PC-9 (cell line): Measurements from ENCODE around the gene GALNT9. TPM values are rescaled to one million over a fixed set of nuclear protein-coding genes. Genes with fewer than 3 reads are reported as not detected.

Source experiments
- BruUV-seq: library from RNA; stranded (reverse); fragments of 400-500 nt; replicated peaks from 2 replicates; lab custom pipeline; 2021; lab: Mats Ljungman, UMichigan
- CTCF ChIA-PET: fragments of 300-600 bp; sonication (Branson Sonifier 250); formaldehyde crosslinking; loops from one replicate; lab custom pipeline; 2022; ENCODE audit warnings: antibody characterized with exemption; lab: Charles Lee
- POLR2A ChIA-PET: fragments of 300-600 bp; sonication (Branson Sonifier 250); formaldehyde crosslinking; loops from one replicate; lab custom pipeline; 2022; ENCODE audit warnings: antibody characterized with exemption; ENCODE audit not compliant: unreplicated experiment; lab: Charles Lee
- DNase-seq, 2 experiments: peaks; one replicate each; pipeline versions ENCODE4 v3.0.0 to v3.0.0-alpha.2; 2015 to 2022; ENCODE audit warnings: mixed read lengths in 1 of 2
- H2AFZ ChIP-seq: fragments of 200-600 bp; sonication (generic); 2 replicates; pipeline ENCODE4 v1.8.1; 2017; ENCODE audit warnings: antibody characterized with exemption
- H3F3A ChIP-seq: fragments of 200-600 bp; sonication (generic); 2 replicates; pipeline ENCODE4 v1.8.1; 2017; ENCODE audit warnings: antibody characterized with exemption, mild to moderate bottlenecking, low read depth; ENCODE audit not compliant: insufficient read depth
- H3K27ac ChIP-seq: fragments of 200-600 bp; sonication (generic); 2 replicates; pipeline ENCODE4 v1.6.1; 2016; ENCODE audit warnings: mixed run types
- H3K27me3 ChIP-seq: fragments of 200-600 bp; sonication (generic); 2 replicates; pipeline ENCODE4 v1.6.1; 2016; ENCODE audit warnings: low read depth, mixed run types; ENCODE audit not compliant: insufficient read depth
- H3K36me3 ChIP-seq: fragments of 200-600 bp; sonication (generic); 2 replicates; pipeline ENCODE4 v1.6.1; 2016; ENCODE audit warnings: low read depth, mixed run types
- H3K4me1 ChIP-seq: fragments of 200-600 bp; sonication (generic); replicated peaks from 2 replicates; pipeline ENCODE4 v1.6.1; 2016; ENCODE audit warnings: mixed run types; ENCODE audit not compliant: insufficient read depth
- H3K4me2 ChIP-seq: fragments of 200-600 bp; sonication (generic); 2 replicates; pipeline ENCODE4 v1.6.1; 2017; ENCODE audit warnings: mixed run types
- H3K4me3 ChIP-seq: fragments of 200-600 bp; sonication (generic); 2 replicates; pipeline ENCODE4 v1.6.1; 2016; ENCODE audit warnings: mixed run types
- H3K79me2 ChIP-seq: fragments of 200-600 bp; sonication (generic); 2 replicates; pipeline ENCODE4 v1.6.1; 2017; ENCODE audit warnings: low read depth, mixed run types
- H3K9me2 ChIP-seq: fragments of 200-600 bp; sonication (generic); 2 replicates; pipeline ENCODE4 v1.8.1; 2017; ENCODE audit warnings: mild to moderate bottlenecking; ENCODE audit not compliant: insufficient read depth
- H3K9me3 ChIP-seq: fragments of 200-600 bp; sonication (generic); 2 replicates; pipeline ENCODE4 v1.8.1; 2016; ENCODE audit warnings: low read depth; ENCODE audit not compliant: insufficient read depth
- H4K20me1 ChIP-seq: fragments of 200-600 bp; sonication (generic); 2 replicates; pipeline ENCODE4 v1.8.1; 2017; ENCODE audit not compliant: insufficient read depth
- EZH2 ChIP-seq: fragments of 200-600 bp; sonication (generic); IDR thresholded peaks from 2 replicates; pipeline ENCODE4 v1.8.0; 2017; ENCODE audit warnings: antibody characterized with exemption, low read depth
- intact Hi-C: fragments of 100-400 bp; cut with micrococcal nuclease; formaldehyde crosslinking; loops from one replicate; pipeline ENCODE4 v1.10.0; 2022; ENCODE audit not compliant: unreplicated experiment
- total RNA-seq: library from RNA; stranded (reverse); gene quantifications from 2 replicates; pipeline ENCODE4 v1.2.3, GENCODE V29; 2021
- TF ChIP-seq, protein P1 (sequence below): fragments of 200-600 bp; sonication (generic); conservative IDR thresholded peaks from 2 replicates; pipeline ENCODE4 v1.6.1; 2017; ENCODE audit warnings: mixed run types, antibody characterized with exemption, mild to moderate bottlenecking, moderate library complexity

GALNT9 gene
- total RNA-seq, 1 experiment from 2014 or later = 11.2 TPM

DNA sequence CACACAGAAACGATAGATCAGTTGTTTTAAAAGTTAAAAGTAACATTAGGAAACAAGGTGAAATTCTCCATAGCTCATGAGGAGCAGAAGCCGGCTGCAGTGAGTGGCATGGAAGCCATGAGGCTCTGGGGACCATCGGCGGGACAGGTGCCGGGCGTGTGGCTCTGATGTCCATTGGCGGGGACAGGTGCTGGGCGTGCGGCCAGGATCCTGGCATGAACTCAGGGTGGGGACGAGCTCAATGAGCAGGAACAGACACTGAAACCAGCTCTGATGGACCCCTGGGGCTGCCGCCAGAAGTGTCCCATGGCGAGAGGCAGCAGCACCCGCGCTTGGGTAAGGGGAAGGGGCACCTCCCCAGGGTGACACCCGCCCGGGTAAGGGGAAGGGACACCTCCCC is 110.1 kb downstream of the GALNT9 start:
- Histone ChIP-seq H3K4me2 (no peak overlapping the region), H3K27me3 (peaks cover 57% of the 10 kb centered on the region)

DNA sequence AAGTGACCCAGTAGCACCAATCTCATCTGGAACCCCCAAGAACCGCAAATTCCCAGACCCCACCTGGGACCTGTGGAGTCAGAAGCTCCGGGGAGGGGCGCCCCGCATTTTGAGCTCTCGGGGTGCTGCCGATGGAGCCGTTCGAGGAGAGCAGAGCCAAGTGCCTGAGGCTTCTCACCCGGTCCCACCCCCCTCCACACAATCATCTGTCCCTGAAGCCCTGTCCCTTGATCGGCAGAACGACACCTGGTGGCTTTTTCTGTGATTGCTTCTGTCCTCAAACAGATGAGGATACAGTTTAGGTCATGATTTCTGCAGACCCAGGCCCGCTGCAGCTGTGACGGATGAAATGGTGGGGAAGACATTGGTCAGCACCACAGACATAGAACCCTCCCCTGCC is 110.5 kb downstream of the GALNT9 start:
- H3K79me2 ChIP-seq = no peaks in the 10 kb centered on the region
- BruUV-seq = no TSS peak
- no peak for DNase-seq
- intact Hi-C loops = no loop called here
- H3K4me1 ChIP-seq = no peaks in the 10 kb centered on the region
- no peak overlapping the region for H3K4me2 ChIP-seq
- CTCF ChIA-PET = interaction anchor here (0.6 to 0.7 kb wide), 2 partner anchors 118 to 174 kb away, joined by 3 read pairs; no protein-coding TSS in a partner anchor
- no peak overlapping the region for H3K4me3 ChIP-seq
- POLR2A ChIA-PET = no interaction called here
- H2AFZ ChIP-seq = no peak overlapping the region
- H3F3A ChIP-seq = peaks cover 8% of the 10 kb centered on the region; the same call in 1 of the 2 replicates
- H3K9me2 ChIP-seq = no peaks in the 10 kb centered on the region
- peaks cover 61% of the 10 kb centered on the region for H3K27me3 ChIP-seq
- H3K9me3 ChIP-seq = no peaks in the 10 kb centered on the region
- peaks cover 6% of the 10 kb centered on the region for H4K20me1 ChIP-seq
- H3K36me3 ChIP-seq = no peaks in the 10 kb centered on the region
- H3K27ac ChIP-seq = no peak overlapping the region
- TF ChIP-seq, protein P1, sequence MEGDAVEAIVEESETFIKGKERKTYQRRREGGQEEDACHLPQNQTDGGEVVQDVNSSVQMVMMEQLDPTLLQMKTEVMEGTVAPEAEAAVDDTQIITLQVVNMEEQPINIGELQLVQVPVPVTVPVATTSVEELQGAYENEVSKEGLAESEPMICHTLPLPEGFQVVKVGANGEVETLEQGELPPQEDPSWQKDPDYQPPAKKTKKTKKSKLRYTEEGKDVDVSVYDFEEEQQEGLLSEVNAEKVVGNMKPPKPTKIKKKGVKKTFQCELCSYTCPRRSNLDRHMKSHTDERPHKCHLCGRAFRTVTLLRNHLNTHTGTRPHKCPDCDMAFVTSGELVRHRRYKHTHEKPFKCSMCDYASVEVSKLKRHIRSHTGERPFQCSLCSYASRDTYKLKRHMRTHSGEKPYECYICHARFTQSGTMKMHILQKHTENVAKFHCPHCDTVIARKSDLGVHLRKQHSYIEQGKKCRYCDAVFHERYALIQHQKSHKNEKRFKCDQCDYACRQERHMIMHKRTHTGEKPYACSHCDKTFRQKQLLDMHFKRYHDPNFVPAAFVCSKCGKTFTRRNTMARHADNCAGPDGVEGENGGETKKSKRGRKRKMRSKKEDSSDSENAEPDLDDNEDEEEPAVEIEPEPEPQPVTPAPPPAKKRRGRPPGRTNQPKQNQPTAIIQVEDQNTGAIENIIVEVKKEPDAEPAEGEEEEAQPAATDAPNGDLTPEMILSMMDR = peak; percentile 62
- no peak for TF ChIP-seq EZH2

More for the DNA sequence above, 110.1 kb downstream of the GALNT9 start:
- no peaks in the 10 kb centered on the region for H3K36me3 ChIP-seq
- TF ChIP-seq, protein P1 = peak; percentile 16; the same call in 1 of the 2 replicates
- no peak for TF ChIP-seq EZH2
- ChIA-PET POLR2A (no interaction called here), CTCF (interaction anchor here (0.6 to 0.7 kb wide), 2 partner anchors 118 to 174 kb away, joined by 3 read pairs; no protein-coding TSS in a partner anchor)
- H3K79me2 ChIP-seq = no peaks in the 10 kb centered on the region
- no peak overlapping the region for H3K27ac ChIP-seq
- BruUV-seq = no TSS peak
- DNase-seq = no peak
- no peaks in the 10 kb centered on the region for H3K4me1 ChIP-seq
- no peak overlapping the region for H2AFZ ChIP-seq
- no peak overlapping the region for H3K4me3 ChIP-seq
- no peaks in the 10 kb centered on the region for H3K9me2 ChIP-seq
- intact Hi-C loops = no loop called here
- H4K20me1 ChIP-seq = peaks cover 6% of the 10 kb centered on the region
- no peaks in the 10 kb centered on the region for H3K9me3 ChIP-seq
- peaks cover 8% of the 10 kb centered on the region; the same call in 1 of the 2 replicates for H3F3A ChIP-seq

DNA sequence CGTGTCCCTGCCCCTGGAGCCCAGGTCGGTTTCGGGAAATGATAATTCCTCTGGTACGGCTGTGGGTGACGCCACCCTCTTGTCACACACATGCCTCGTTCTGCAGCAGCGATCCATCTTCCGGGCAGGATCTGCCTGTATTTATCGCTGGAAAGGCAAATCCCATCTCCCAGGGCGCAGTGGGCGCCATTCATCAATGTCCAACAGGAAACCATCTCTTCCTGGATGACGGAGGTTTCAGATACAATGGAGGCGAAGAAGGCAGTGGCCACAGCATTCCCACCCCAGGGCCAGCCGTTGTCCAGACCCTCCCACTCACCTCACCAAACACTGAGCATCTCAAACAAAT is 110.9 kb downstream of the GALNT9 start:
- POLR2A ChIA-PET = no interaction called here
- H2AFZ ChIP-seq = no peak overlapping the region
- no peaks in the 10 kb centered on the region for H3K36me3 ChIP-seq
- no peak overlapping the region for H3K4me3 ChIP-seq
- H3K4me1 ChIP-seq = no peaks in the 10 kb centered on the region
- DNase-seq = no peak
- no peak for TF ChIP-seq EZH2
- TF ChIP-seq, protein P1 = no peak
- no peaks in the 10 kb centered on the region for H3K79me2 ChIP-seq
- H3K27me3 ChIP-seq = peaks cover 66% of the 10 kb centered on the region
- H3K9me2 ChIP-seq = no peaks in the 10 kb centered on the region
- no peak overlapping the region for H3K27ac ChIP-seq
- peaks cover 8% of the 10 kb centered on the region; the same call in 1 of the 2 replicates for H3F3A ChIP-seq
- BruUV-seq = no TSS peak
- CTCF ChIA-PET = no interaction called here
- no peaks in the 10 kb centered on the region for H3K9me3 ChIP-seq
- H3K4me2 ChIP-seq = no peak overlapping the region
- intact Hi-C loops = no loop called here
- peaks cover 6% of the 10 kb centered on the region for H4K20me1 ChIP-seq
